HG02884 (cell line): ENCODE results near the gene PCDHGA1.
A peak's percentile ranks its signal among the peaks of the same experiment; 100 is the strongest.
"Not testable (repeated sequence)": the region's sequence is repeated elsewhere in the genome, so short reads cannot be mapped to it uniquely, and the experiment has no call there.

ENCODE experiments used
- ATAC-seq: cut with Tn5 transposase; IDR thresholded peaks from one replicate; pipeline ENCODE4 v1.9.1; 2021; ENCODE audit warnings: mild to moderate bottlenecking, moderate library complexity; ENCODE audit not compliant: unreplicated experiment

The PCDHGA1 gene

DNA sequence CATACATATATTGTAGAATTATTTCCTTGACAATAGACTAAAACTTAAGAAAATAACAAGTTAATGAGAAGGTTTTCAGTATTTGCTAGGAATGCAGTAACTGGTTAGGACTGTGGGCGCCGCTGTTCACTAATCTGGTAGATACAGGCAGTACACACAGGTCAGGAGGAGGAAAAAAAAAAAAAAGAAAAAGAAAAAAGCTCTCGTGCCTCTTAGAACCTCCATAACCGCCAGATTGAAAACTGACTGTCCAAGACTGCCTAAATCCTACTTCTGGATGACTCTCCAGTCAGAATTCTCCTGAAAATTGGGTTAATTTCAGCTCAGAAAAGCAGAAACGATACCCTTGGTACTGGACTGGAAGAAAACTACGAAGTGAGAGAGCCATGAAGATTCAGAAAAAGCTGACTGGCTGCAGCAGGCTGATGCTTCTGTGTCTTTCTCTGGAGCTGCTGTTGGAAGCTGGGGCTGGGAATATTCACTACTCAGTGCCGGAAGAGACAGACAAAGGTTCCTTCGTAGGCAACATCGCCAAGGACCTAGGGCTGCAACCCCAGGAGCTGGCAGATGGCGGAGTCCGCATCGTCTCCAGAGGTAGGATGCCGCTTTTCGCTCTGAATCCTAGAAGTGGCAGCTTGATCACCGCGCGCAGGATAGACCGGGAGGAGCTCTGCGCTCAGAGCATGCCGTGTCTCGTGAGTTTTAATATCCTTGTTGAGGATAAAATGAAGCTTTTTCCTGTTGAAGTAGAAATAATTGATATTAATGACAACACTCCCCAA lies at the start of gene PCDHGA1:
Gene PCDHGA1 (plus strand): TSS at position 216 of the 782 bp plus-strand sequence.
- peak; percentile 47 for ATAC-seq

DNA sequence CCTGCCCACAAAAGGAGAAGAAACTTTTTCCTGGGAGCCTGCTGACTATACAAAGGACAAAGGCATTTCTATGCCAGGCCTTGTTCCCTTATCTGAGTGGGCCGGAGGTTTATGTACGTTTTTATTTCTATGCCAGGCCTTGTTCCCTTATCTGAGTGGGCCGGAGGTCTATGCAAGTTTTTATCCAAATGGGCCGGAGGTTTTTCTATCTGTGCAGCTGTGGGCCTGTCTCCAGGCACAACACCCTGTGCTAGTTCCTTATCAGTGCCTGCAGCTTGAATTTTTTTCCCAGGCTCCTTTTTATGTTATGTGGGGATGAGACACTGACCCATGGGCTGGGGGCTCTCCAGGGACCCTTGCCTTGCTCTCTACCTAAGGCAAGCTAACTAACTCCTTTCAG lies 31.9 kb upstream of the PCDHGA1 start:
- no peak for ATAC-seq

- ATAC-seq: no peak
Observed at GRCh38 chr5:141303756-141304155, 26.6 kb upstream of the PCDHGA1 start, which contains the start of gene SLC25A2. Gene SLC25A2 (minus strand): TSS chr5:141304049. CDS start chr5:141303865, 184 bp downstream.

- no peak for ATAC-seq
Observed at GRCh38 chr5:141306630-141307029, 23.7 kb upstream of the PCDHGA1 start.

DNA sequence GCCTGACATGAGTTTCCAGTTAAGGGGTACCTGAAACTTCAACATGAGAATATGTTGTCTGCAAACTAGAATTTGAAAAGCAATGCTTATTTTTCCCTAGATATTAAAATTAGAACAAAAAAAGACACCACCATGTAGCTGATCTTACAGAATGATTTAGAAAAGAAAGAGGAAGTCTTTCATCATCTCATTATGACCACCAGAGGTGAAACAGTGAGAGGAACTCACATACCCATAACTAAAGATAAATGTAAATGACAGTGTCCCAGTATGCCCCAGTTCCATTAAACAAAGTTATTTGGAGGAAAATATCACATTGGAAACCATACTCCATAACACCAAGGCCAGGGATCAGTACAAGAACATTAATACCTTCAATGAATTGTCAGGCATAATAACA lies 16.6 kb upstream of the PCDHGA1 start:
- ATAC-seq: no peak

- not testable (repeated sequence) for ATAC-seq
Observed at GRCh38 chr5:141316963-141317362, 13.4 kb upstream of the PCDHGA1 start.

DNA sequence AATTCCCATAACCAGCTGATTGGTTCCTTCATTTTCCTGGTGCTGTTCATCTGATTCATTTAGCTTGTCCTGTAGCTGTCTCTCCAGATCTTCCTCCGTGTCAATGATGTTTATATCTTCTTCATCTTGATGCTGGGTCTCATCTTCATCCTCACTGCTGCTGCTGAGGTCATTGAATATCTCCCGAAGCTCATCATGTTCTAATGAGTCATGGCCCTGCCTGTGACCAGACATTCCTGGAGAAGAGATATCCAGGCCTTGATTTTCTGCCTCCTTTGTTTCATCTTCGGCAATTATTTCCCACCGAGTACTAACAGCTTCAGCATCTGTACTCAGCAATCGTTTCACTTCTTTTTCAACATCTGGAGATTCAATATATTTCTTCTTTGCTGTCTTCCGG lies 11.1 kb upstream of the PCDHGA1 start:
- no peak for ATAC-seq

- ATAC-seq: no peak
Observed at GRCh38 chr5:141319699-141320098, 10.6 kb upstream of the PCDHGA1 start.

GRCh38 chr5:141320225-141321169 lies 9.8 kb upstream of the PCDHGA1 start, which contains the start of gene TAF7:
Gene TAF7 (minus strand): TSS chr5:141320784. CDS start chr5:141320044, 740 bp downstream.
- ATAC-seq: peak; percentile 88

GRCh38 chr5:141322261-141322660 lies 8.1 kb upstream of the PCDHGA1 start:
- ATAC-seq: no peak

- no peak for ATAC-seq
Observed at GRCh38 chr5:141326088-141326854, 4.0 kb upstream of the PCDHGA1 start.

GRCh38 chr5:141328231-141328630 lies 2.1 kb upstream of the PCDHGA1 start:
- ATAC-seq: no peak

DNA sequence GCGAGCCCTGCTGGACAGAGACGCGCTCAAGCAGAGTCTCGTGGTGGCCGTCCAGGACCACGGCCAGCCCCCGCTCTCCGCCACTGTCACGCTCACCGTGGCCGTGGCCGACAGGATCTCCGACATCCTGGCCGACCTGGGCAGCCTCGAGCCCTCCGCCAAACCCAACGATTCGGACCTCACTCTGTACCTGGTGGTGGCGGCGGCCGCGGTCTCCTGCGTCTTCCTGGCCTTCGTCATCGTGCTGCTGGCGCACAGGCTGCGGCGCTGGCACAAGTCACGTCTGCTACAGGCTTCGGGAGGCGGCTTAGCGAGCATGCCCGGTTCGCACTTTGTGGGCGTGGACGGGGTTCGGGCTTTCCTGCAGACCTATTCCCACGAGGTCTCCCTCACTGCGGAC lies 2.3 kb downstream of the PCDHGA1 start:
- ATAC-seq: not testable (repeated sequence)

DNA sequence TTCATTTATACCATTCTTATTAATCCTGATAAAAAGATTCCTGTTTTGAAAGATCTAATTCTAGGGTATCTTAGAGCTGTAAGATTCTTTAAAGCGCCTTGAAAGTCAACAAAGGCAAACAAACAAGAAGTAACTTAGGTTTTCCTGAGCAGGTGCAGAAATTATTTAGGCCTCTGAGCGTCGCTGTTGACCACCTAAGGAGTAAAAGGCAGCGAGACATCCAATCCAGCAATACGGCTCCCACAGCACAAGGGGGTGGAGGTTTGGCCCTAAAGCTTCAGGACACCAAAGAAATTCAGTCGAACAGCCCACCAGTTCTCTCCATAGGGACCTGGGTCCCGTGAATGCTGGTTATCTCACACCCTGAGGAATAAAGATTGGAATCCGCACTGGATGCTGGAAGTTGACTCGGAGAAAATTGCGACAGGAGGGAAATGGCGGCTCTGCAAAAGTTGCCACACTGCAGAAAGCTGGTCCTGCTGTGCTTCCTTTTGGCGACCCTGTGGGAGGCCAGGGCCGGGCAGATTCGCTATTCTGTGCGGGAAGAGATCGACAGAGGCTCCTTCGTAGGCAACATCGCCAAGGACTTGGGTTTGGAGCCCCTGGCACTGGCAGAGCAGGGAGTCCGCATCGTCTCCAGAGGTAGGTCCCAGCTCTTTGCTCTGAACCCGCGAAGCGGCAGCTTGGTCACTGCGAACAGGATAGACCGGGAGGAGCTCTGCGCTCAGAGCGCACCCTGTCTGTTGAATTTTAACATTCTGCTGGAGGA lies 8.4 kb downstream of the PCDHGA1 start, which contains the start of gene PCDHGA2:
Gene PCDHGA2 (plus strand): TSS at position 223 of the 769 bp plus-strand sequence.
- no peak for ATAC-seq

GRCh38 chr5:141340781-141341354 lies 10.6 kb downstream of the PCDHGA1 start:
- ATAC-seq: not testable (repeated sequence)

DNA sequence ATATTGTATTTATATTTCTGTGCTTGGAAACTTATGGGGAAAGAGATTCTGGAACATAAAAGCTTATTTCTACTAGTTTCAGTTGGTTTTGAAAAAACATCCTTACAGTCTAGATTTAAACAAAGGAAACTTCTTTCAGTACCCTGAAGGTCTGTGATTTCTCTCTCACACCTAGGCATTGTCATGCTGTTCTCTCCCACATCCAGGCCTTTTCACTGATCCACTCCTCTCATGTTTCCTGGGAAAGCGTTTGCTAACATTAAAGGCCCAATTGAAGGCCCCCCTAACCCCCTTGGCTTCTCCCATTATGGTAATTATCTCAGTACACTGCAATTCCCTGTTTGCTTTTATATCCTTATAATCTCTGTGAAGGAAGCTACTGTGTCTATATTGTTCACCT lies 12.5 kb downstream of the PCDHGA1 start:
- ATAC-seq: no peak

DNA sequence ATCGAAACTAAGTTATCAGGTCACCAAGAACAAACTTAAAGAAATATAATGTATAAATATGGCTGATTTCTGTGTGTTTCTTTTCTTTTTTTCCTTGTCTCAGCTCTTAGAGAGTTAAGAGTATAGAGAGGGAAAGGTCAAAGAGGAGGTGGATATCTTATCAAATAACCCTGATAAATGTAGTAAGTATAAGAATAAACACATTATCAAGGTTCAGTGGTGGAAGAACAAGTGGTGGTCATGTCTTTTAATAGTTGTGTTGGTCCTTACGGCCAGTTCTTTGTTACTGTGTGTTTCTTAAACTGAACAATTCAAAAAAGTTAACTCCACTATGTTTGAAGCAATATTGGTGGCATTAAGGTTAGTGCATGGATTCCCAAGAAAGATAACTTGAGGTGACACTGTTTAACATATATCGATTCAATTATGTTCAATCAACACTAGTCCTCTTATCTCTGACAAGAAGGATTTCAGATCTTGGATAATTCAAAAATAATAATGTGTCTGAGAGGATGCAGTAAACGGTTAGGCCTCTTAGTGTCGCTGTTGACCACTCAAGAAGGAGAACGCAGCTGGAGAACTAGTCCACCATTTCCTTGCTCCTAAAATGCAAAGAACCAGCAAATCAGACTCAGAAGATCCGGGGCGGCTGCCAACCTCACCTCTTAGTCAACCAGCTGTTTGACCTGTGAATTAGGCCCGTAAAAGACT lies 13.1 kb downstream of the PCDHGA1 start, which contains the start of gene PCDHGA3:
Gene PCDHGA3 (plus strand): TSS at position 588 of the 711 bp plus-strand sequence. CDS start 205 bp downstream, outside the sequence.
- no peak for ATAC-seq

- no peak for ATAC-seq
Observed at GRCh38 chr5:141343953-141344463, 13.7 kb downstream of the PCDHGA1 start.

DNA sequence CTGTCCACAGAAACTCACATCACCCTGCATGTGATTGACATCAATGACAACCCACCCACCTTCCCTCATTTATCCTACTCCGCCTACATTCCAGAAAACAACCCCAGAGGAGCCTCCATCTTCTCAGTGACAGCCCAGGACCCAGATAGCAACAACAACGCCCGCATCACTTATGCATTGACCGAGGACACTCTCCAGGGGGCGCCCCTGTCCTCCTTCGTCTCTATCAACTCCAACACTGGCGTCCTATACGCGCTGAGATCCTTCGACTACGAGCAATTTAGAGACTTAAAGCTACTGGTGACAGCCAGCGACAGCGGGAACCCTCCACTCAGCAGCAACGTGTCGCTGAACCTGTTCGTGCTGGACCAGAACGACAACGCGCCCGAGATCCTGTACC lies 15.0 kb downstream of the PCDHGA1 start:
- ATAC-seq: no peak
